COLO668 (cell line): ENCODE measurements around the gene ELN.
A peak's percentile ranks its signal among the peaks of the same experiment; 100 is the strongest.
"Not testable (repeated sequence)": the region's sequence is repeated elsewhere in the genome, so short reads cannot be mapped to it uniquely, and the experiment has no call there.

Experiments used
- DNase-seq: peaks from one replicate; lab custom pipeline; 2025; ENCODE audit not compliant: unreplicated experiment; lab: John Stamatoyannopoulos, UW

ELN gene

DNA sequence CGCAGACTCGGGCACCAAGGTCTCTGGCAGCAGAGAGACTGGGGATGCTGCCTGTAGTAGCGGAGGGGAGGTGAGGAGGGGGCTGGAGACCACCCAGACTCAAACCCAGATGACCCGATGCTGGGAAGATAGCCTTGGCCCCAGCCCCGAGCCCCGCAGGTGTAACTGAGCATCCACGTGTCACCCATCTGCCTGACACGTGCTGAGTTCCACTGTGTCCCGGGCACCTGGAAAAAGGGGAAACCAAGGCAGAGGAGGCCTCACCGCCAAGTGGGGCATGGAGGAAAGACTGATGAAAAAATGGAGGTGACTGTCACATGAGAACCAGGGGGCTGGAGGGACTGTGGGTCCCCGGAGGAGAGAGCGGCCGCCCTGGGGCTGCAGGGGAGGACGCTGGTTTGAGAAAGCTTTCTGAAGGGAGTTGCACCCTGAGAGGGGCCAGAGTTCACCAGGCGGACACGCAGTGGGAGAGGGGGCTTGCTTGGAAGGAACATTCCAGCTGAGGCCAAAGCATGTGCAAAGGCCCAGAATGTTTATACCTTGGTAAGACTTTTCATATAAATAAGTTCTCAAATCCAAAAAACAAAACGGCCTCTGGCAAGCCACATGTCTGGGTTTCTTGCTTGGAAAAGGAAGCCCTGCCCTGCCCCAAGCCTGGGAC is 27.4 kb upstream of the ELN start:
- no peak for DNase-seq

DNA sequence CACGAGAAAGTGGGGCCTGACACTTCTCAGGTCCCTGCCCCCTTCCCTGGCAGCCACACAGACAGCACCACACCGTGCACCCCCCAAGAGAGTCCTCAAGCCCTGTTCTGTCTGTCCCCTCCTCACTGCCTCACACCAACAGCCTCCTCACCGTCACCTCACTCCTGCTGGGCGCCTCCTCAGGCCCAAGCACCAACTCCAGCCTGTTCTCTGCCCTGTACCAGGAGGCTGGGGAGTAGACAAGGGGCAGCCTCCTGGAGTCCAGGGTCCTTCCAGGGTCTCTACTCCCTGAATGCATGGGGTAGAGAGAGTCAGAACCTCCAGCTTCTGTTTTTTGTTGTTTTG is 26.9 kb upstream of the ELN start:
- no peak for DNase-seq

DNA sequence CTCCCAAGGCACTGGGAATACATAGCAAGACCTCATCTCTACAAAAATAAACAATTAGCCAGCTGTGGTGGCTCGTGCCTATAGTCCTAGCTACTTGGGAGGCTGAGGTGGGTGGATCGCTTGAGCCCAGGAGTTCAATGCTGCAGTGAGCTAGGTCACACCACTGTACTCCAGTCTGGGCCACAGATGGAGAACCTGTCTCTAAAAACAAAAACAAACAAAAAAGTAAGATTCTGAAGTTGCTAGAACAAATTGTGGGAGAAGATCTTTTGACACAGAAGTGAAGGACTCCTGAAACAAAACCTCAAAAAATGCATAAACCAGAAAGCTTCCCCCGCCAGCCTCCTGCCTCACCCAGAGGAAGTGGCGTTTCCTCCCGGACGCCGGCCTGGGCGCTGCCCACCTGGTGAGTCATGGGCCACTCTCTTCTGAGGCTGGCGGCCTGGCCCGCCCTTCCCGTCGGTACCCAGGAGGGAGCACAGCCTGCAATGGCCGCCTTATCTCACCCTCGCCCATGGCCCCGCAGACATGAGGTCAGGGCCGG is 25.4 kb upstream of the ELN start:
- DNase-seq = peak; percentile 16

DNA sequence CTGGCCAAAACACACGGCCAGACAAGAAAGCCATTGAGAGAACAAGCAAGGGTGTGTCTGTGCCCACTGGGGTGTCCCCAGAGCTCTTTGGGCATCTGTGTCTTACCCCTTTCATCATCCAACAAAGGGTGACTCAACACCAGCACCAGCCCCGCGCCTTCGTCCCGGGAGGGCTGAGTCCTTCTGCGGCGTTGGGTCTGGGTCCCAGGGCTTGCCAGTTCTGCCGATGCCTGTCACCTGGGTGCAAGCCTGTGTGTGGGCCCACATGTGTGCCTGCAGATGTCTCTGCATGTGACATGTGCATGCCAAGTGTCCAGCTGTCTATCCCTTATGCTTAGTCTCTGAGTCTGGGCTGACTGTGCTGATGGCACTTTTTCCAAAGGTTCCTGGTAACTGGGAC is 24.4 kb upstream of the ELN start:
- DNase-seq = no peak

DNA sequence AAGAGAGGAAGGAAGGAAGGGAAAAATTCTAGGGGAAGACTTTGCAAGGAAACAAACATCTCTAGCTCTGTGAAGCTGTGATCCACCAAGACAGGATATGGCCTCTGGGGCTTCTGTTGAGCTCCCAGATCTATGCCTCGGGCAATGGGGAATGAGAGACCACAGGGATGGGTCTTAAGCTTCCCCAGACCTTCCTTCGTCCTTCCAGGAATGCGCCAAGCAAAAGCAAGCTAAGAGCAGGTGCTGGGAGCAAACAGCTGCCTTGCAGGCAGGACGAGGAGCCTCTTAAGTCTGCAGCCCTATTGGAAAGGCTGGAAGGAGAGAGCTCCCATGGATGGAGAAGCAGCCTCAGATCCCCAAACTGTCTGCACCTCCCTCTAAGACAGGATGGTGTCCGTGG is 21.9 kb upstream of the ELN start:
- DNase-seq = no peak

DNA sequence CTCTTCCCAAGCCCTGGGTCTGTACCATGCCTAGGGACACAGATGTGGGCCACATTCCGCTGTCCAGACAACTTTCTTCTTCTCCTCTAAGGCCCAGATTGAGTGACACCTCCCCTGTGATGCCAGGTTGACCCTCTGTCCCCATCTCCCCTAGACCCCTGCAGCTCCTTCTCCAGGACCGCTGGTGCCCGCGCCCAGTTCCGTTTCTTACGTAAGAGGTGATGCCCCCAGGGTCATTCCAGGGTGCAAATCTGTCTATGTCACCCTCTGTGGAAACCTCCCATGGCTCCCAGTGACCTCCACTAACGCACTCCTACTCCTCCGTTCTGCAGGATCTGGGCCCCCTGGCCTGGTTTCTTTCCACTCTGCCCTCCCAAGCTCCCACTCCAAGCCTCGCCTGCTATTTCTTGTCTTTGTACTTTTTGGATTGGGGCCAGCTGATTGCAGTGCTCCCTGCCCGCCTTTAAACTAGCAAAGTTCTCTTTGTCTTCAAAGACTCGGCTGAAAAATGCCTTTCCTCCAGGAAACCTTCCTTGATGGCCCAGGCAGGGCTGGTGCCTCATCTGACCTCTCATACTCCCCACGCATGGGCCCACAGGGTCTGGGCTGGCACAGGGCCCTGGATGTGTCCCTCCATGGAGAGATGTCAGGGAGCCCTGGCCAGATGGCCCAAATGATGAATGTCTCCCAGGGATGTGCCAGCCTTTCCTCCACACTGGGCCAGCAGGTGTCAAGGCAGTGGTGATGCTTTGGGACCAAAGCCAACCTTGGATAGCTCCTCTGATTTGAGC is 21.3 kb upstream of the ELN start:
- no peak for DNase-seq

DNA sequence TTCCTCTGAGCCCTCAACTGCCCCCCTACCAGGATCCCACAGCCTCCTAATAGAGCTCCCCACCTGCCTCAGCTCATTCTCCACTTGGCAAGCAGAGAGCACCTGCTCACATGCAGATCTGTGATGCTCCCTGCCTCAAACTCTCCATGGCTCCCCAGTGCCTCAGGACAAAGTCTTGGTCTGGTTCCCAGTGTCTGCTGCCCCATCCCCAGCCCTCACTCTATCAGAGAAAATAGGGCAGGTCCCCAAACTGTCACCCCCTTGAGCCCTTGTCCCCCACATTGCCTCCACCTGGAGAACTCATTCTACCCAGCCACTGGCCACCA is 20.8 kb upstream of the ELN start:
- DNase-seq = no peak

DNA sequence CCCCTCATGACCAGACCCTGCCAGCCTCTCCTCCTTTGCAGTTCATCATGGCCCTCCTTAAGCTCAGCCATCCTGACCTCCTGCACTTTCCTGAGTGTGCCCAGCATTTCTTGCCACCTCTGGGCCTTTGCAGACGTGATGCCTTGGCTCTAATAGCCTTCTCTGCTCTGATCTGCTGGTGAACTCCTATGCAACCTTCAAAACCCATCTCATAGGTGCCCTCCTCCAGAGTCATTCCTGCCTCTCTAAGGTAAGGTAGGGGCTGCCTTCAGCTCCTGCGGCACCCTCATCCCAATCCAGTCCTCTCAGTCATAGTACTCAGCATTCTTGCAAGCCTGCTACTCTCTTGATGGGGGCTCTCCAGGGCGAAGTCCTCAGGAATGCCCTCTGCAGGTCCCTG is 19.3 kb upstream of the ELN start:
- no peak for DNase-seq

DNA sequence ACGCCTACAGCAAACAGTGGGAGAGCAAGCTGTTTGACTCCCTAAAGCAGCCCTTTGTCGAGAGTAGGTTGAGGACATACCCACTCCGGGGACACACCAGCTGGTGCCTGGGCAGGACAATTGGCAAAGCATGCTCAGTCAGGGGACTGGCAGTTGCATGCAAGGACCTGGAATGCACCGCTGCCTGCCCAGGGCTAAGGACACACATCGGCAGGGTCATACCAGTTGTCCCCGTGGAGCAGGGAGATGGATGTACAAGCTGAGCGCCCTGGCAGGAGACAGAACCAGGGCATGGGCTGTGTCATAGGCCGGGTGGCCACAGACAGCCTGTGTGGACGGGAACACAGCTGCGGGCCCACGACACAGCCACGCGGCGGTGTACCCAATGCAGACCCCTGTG is 18.3 kb upstream of the ELN start:
- DNase-seq = no peak

DNA sequence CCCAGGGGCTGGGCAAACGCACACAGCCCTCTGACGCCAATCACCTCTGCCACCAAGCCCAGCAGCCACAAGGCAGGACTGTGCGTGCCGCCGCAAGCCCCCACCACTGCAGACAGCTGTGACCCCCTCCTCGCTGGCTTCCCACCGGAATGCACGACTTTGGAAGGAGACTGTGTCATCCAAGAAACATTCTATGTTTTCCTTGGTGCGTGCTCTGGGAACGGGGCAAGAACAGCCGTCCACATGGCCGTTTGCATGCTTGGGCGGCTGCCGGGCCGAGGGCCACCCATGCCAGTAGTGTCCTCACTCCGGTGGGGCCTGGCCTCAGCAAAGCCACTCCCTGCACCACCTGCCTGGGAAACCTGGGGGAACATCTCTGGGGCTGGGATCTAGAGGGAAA is 17.6 kb upstream of the ELN start:
- DNase-seq = no peak

DNA sequence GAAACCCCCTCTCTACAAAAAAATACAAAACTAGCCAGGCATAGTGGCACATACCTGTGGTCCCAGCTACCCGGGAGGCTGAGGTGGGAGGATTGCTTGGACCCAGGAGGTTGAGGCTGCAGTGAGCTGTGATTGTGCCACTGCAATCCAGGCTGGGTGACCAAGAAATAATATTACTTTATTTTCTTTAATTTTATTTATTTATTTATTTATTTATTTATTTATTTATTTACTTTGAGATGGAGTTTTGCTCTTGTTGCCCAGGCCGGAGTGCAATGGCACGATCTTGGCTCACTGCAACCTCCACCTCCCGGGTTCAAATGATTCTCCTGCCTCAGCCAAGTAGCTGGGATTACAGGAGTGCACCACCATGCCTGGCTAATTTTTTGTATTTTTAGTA is 16.6 kb upstream of the ELN start:
- DNase-seq = not testable (repeated sequence)

DNA sequence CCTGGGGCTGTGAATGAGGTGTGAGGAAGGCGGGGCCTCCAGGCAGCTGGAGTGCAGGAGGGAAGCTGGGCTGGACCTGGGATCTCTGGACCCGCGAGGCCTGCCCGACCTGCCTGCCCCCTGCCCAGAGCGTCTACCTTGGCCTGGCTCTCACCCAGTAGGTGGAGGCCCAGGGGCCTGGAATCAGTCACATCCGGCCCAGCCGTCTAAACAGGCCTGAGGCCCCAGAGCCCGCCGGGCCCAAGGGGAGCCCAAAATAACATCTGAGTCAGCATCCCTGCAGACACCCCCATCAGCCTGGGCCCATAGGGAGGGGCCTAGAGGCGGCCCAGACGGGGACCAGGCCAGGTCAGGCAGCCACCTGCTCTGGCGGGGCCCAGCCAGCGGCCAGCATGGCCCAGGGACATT is 15.1 kb upstream of the ELN start:
- no peak for DNase-seq

DNA sequence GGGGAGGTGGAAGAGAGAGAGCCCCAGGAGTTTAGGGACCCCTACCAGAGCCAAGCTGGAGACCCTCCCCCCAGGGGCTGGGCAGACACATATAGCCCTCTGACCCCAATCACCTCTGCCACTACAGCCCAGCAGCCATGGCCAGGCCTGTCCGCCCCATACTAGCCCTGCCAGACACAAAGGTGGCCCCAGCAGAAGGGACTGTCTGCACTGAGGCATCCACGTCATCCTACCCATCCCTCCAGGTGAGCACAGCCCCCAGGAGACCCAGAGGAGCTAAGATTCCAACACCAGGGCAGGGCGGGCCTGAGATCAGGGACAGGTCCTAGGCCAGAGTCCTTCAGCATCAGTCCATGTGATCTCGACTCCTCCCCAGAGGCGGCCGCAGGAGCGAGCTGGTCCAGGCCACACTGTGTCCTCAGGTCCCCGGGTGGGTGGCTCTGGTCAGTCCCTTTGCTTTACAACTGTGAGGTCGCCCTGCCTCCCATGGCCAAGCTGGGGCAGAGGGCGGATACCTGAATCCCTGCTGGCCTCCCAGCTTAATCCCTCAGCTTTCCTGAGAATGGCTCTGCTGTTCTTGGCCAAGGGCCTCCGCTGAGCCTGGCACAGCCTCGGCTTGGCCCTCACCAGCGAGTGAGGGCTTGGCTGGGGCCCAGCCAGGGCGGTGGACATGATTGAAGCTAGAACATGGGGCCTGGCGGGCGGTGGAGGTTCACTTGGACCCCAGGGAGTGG is 14.3 kb upstream of the ELN start:
- no peak for DNase-seq

DNA sequence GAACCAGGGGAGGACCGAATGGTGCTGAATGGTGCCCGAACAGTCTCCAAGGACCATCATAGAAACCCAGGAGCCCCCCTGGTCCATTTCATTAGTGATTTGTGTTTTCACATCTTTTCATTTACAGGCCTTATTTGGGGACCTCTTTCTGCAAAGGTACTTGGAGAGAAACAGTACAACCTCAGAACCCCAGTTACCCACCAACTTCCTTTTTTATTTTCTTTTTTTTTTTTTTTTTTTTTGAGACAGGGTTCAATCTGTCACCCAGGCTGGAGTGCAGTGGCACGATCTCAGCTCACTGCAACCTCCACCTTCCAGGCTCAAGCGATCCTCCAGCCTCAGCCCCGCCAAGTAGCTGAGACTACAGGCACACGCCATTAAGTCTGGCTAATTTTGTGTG is 13.0 kb upstream of the ELN start:
- DNase-seq = no peak

DNA sequence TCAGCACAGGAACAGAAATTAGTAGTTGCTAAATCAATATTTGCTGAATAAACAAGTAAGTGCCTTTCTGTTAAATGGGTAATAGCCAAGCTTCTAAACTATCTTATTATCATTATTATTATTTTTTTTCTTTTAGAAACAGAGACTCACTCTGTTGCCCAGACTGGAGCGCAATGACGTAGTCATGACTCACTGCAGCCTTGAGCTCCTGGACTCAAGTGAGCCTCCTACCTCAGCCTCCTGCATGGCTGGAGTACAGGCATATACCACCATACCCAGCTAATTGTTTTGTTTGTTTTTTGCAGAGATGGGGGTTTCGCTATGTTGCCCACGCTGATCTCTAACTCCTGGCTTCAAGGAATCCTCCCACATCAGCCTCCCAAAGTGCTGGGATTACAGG is 12.3 kb upstream of the ELN start:
- no peak for DNase-seq

DNA sequence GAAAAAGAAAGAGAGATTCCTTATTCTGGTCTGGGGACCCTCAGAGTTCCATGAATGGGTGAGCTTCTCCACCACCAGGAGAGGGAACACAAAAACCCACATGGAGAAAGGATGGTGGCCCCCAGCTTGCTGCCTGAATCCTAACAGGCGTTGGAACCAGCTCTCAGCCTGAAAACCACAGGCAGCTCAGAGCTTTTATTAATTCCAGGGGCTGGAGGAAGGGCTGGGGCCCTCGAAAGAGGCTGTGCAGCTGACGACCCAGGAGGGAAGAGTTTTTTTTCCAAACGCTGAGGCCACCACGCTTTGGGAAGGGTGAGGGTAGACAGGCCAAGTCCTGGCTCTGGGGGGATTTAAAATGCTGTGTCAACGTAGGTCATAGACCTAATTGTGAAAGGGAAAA is 10.8 kb upstream of the ELN start:
- no peak for DNase-seq

DNA sequence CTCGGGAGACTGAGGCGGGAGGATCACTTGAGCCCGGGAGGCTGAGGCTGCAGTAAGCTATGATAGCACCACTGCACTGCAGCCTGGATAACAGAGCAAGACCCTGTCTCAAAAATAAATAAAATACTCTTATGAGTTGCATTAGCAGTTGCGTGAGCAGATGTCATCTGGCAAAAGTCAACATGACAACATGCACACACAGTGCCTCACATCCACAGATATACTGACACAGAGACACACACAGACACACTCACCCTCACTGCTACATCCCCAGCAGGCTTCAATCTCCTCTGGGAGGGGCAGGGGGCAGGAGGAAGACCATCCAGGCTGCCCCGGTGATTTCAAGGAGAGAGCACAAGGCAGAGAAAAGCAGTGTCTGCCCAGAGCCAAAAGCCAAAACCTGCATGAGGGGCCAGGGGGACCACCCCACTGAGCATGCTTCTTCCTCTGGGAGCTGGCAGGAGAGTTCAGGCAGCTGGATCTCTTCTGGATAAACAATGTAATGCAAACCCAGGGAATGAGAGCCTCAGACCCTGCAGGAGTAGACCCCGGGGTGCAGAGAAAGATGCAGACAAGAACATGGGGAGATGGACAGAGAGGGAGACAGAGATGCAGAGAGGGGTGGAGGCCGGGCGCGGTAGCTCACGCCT is 9.6 kb upstream of the ELN start:
- DNase-seq = no peak

DNA sequence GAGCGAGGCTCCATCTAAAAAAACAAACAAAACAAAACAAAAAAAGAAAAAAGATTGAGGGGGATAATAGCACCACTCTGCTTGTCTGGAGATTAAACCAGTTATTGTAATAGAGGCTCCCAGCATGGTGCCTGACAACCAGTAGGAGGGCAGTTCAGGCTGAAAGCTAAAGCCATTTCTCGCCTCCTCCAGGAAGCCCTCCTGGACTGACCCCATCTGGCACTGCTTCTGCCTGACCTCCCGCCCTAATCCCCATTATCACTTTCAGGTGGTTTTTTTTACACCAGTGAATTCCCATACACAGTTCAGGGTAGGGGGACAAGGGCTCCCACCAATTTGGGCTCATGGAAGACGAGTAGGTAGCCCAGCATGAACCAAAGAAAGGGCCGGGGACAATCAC is 8.8 kb upstream of the ELN start:
- no peak for DNase-seq

DNA sequence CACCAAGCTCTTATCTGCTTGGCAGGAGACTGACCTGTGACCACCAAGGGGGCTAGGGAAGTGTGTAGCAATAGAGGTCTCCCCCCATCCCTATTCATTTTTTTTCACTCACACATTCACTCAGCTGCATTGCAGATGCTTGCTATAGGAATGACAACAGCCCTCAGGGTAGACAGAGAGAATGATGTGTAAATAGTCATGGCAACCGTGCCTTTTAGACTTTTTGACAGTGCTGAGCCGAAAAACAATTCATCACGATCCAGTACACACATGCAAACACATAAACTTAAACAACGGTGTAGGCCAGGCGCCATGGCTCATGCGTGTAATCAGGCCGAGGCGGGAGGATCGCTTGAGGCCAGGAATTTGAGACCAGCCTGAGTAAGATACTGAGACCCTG is 7.6 kb upstream of the ELN start:
- no peak for DNase-seq

DNA sequence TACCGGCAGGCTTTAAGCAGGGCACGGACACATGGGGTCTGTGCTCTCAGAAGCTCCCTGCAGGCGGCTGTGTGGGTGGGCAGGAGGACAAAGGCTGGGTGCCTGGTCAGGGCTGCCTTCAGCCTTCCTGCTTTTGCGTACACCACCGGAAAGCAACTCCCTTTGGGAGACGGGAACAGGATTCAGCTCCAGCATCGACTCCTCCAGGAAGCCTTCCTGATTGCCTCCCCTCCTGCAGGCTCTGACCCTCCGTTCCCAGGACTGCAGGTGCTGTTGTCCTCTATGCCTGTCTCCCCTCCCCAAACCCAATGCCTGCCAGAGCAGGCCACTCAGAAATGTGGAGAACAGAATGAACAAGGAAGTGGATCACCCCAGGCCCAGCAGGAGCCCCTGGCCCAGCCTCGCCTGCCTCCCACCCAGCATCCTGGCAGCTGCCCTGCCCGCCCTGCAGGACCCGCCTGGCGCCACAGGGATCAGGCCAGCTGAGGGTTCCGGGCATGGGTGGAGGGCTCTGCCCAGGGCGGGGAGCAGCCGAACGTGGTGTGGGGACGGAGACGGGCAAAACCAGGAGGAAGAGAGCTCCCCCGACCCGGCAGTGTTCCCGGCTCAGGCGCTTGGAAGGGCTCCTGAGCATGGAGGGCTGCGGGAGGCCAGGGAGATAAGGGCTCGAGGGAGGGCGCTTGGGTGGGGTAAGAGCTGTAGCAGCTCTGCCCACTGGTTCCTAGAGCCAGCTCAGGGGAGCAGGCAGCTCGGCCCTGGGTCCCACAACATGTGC is 6.2 kb upstream of the ELN start:
- no peak for DNase-seq

DNA sequence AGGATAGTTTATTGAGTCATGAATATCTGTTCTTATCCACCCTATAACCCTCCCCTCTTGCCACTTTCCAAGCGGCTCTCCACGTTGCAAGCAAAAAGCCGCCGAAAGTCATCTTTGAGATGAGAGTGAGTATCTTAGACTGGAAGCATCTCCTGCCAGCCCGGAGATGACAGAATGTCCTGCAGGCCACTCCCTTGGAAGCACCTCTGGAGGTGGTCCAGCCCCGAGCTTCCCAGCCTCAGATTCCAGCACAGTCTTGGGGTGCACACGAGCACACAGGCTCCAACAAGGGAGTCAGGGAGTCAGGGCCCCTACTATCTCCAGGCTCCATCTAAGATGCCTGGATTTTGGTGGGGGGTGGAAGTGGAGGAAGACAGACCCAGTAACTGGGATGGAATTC is 5.5 kb upstream of the ELN start:
- DNase-seq = no peak
